Aorta (tissue), 5 donors: Measurements from ENCODE around the gene PSMD13. TPM values are rescaled to one million over a fixed set of nuclear protein-coding genes. Genes with fewer than 3 reads are reported as not detected.
"Not testable (repeated sequence)": the region's sequence is repeated elsewhere in the genome, so short reads cannot be mapped to it uniquely, and the experiment has no call there.

ENCODE experiments used
- ATAC-seq: fragments of 200-7000 bp; cut with Tn5 transposase; one replicate; pipeline ENCODE4 v1.9.1; 2022; ENCODE audit warnings: moderate library complexity; ENCODE audit not compliant: low FRiP score
- DNase-seq, 2 donors: peaks; one replicate each; pipeline ENCODE4 v3.0.0-alpha.2; 2020
- H3K27ac ChIP-seq, 2 donors: one replicate each; pipeline ENCODE4 v1.5.1; 2013; ENCODE audit warnings: low read length in 2 of 2, mild to moderate bottlenecking in 2 of 2, moderate library complexity in 2 of 2, control low read depth in 1 of 2, inconsistent platforms in 1 of 2, low read depth in 1 of 2
- H3K27me3 ChIP-seq, 2 donors: one replicate each; pipeline ENCODE4 v1.6.1; 2013; ENCODE audit warnings: control low read depth in 1 of 2, low read length in 1 of 2, mild to moderate bottlenecking in 1 of 2, moderate library complexity in 1 of 2; ENCODE audit not compliant: insufficient read depth in 2 of 2, control insufficient read depth in 1 of 2
- H3K36me3 ChIP-seq, 2 donors: one replicate each; pipeline ENCODE4 v1.6.1; 2013; ENCODE audit warnings: control low read depth in 1 of 2, low read length in 1 of 2, mild to moderate bottlenecking in 1 of 2; ENCODE audit not compliant: insufficient read depth in 2 of 2, control insufficient read depth in 1 of 2
- H3K4me1 ChIP-seq, 2 donors: one replicate each; pipeline ENCODE4 v1.6.1; 2013; ENCODE audit warnings: low read length in 2 of 2, control low read depth in 1 of 2, mild to moderate bottlenecking in 1 of 2, moderate library complexity in 1 of 2; ENCODE audit not compliant: insufficient read depth in 2 of 2, control insufficient read depth in 1 of 2
- H3K4me3 ChIP-seq, 2 donors: one replicate each; pipeline ENCODE4 v1.5.1; 2013; ENCODE audit warnings: low read length in 2 of 2, control low read depth in 1 of 2, mild to moderate bottlenecking in 1 of 2
- H3K9me3 ChIP-seq: one replicate; pipeline ENCODE4 v1.6.1; 2013; ENCODE audit warnings: mild to moderate bottlenecking, low read length; ENCODE audit not compliant: control insufficient read depth
- WGBS, 2 donors: extraction: QIAGEN DNeasy Blood & Tissue Kit; methylation state at CpG; one replicate each; pipeline ENCODE4 v1.1.7; 2013; 5-methylcytosine and 5-hydroxymethylcytosine counted together
- intact Hi-C, 2 donors: fragments of 100-400 bp; cut with DNase I; formaldehyde crosslinking; loops; one replicate each; pipeline versions ENCODE4 v1.14.2 to v1.15.0; 2022
- polyA plus RNA-seq, 2 donors: library from polyadenylated mRNA; stranded (reverse); fragments of 200-250 nt; gene quantifications; one replicate each; pipeline ENCODE4 v1.2.3, GENCODE V29; 2013
- total RNA-seq, 2 donors: library from RNA; stranded (reverse); fragmentation: NEBNext Ultra II Directional; extraction: Animal tissue kit (Norgen Biotek cat#: 25700); gene quantifications; one replicate each; pipeline ENCODE4 v1.2.1, GENCODE V29; 2021
- donor health status: healthy with polysubstance abuse.
- donor health status: Bipolar disorder and iron deficiency.
- donor health status: DM: no; HTN: no; CAD: no.
- donor health status: DM: no; HTN: no; CAD: no.
- donor health status: DM: yes; HTN: yes; CAD: no.

The PSMD13 gene
- total and polyA plus RNA-seq, 4 donors = 70.9 to 123 (median 78.2) TPM

GRCh38 chr11:284105-285020 lies 47.6 kb downstream of the PSMD13 start:
- Histone ChIP-seq H3K27ac (no peak overlapping the region), H3K4me1 (no peaks in the 10 kb centered on the region), H3K36me3 (no peaks in the 10 kb centered on the region), H3K27me3 (peaks cover 0 to 1% of the 10 kb centered on the region in 2 donors), H3K9me3 (no peaks in the 10 kb centered on the region), H3K4me3 (no peak overlapping the region)
- ATAC-seq (no peak), DNase-seq (peak; percentile 47 to 54)
- 86 to 91% methylated on average over 23 to 24 of the region's 24 CpGs for WGBS, 2 donors
- intact Hi-C loops = loop anchor here in 1 of 2 donors (5.0 kb wide), 1 partner anchor 32 kb away; no protein-coding TSS in a partner anchor

GRCh38 chr11:285021-285893 lies 48.5 kb downstream of the PSMD13 start:
- no peaks in the 10 kb centered on the region for H3K9me3 ChIP-seq
- ATAC-seq (no peak), DNase-seq (peak in 1 of 2 donors; percentile 59)
- no peaks in the 10 kb centered on the region for H3K27me3 ChIP-seq
- H3K27ac ChIP-seq = no peak overlapping the region
- no peaks in the 10 kb centered on the region for H3K4me1 ChIP-seq
- H3K4me3 ChIP-seq = no peak overlapping the region
- intact Hi-C loops = loop anchor here in 1 of 2 donors (5.0 kb wide), 1 partner anchor 33 kb away; no protein-coding TSS in a partner anchor
- H3K36me3 ChIP-seq = no peaks in the 10 kb centered on the region
- WGBS, 2 donors = 83 to 86% methylated on average over 29 of the region's 29 CpGs

GRCh38 chr11:285894-286220 lies 49.1 kb downstream of the PSMD13 start:
- no peak for ATAC-seq
- intact Hi-C loops = loop anchor here in 1 of 2 donors (5.0 kb wide), 1 partner anchor 34 kb away; no protein-coding TSS in a partner anchor
- no peaks in the 10 kb centered on the region for H3K4me1 ChIP-seq
- no peaks in the 10 kb centered on the region for H3K9me3 ChIP-seq
- no peak overlapping the region for H3K4me3 ChIP-seq
- no peaks in the 10 kb centered on the region for H3K36me3 ChIP-seq
- peak in 1 of 2 donors; percentile 41 for DNase-seq
- no peak overlapping the region for H3K27ac ChIP-seq
- WGBS, 2 donors = 84 to 86% methylated on average over 8 of the region's 8 CpGs
- no peaks in the 10 kb centered on the region for H3K27me3 ChIP-seq

GRCh38 chr11:286977-287820 lies 50.4 kb downstream of the PSMD13 start:
- H3K9me3 ChIP-seq, H3K36me3 ChIP-seq, ATAC-seq, H3K4me3 ChIP-seq, H3K27me3 ChIP-seq, H3K27ac ChIP-seq, H3K4me1 ChIP-seq: not testable (repeated sequence)
- 85 to 90% methylated on average over 21 to 27 of the region's 27 CpGs for WGBS, 2 donors
- peak; percentile 48 to 58 for DNase-seq
- intact Hi-C loops = loop anchor here in 1 of 2 donors (5.0 kb wide), 1 partner anchor 35 kb away; no protein-coding TSS in a partner anchor

- no peak for ATAC-seq
Observed at GRCh38 chr11:287821-288477, 51.2 kb downstream of the PSMD13 start.

GRCh38 chr11:288478-289397 lies 52.0 kb downstream of the PSMD13 start, which contains the start of gene PGGHG:
TSS of gene PGGHG (plus strand) at chr11:289126. CDS start at chr11:289817, 691 bp downstream.
- intact Hi-C loops = loop anchor here in 1 of 2 donors (5.0 kb wide), 1 partner anchor 36 kb away; no protein-coding TSS in a partner anchor
- Histone ChIP-seq H3K36me3 (no peaks in the 10 kb centered on the region), H3K27me3 (no peaks in the 10 kb centered on the region), H3K9me3 (no peaks in the 10 kb centered on the region), H3K4me1 (no peaks in the 10 kb centered on the region), H3K27ac (no peak within 1 kb of the TSS), H3K4me3 (peak within 1 kb of the TSS; percentile 51 to 69)
- peak; percentile 77 for ATAC-seq
- 0 to 1% methylated on average over 48 to 112 of the region's 112 CpGs for WGBS, 2 donors
- peak; percentile 87 to 93 for DNase-seq

More at GRCh38 chr11:287821-288477, 51.2 kb downstream of the PSMD13 start:
- no peaks in the 10 kb centered on the region for H3K36me3 ChIP-seq
- peak overlapping the region; percentile 51 to 69 for H3K4me3 ChIP-seq
- peak; percentile 55 to 74 for DNase-seq
- 22 to 23% methylated on average over 41 of the region's 41 CpGs for WGBS, 2 donors
- no peak overlapping the region for H3K27ac ChIP-seq
- no peaks in the 10 kb centered on the region for H3K27me3 ChIP-seq
- intact Hi-C loops = loop anchor here in 1 of 2 donors (5.0 kb wide), 1 partner anchor 36 kb away; no protein-coding TSS in a partner anchor
- H3K4me1 ChIP-seq = no peaks in the 10 kb centered on the region
- H3K9me3 ChIP-seq = no peaks in the 10 kb centered on the region

GRCh38 chr11:289398-289711 lies 52.6 kb downstream of the PSMD13 start:
- no peak for ATAC-seq
- Histone ChIP-seq H3K4me3 (peak overlapping the region; percentile 30 to 69), H3K9me3 (no peaks in the 10 kb centered on the region), H3K27ac (no peak overlapping the region), H3K4me1 (no peaks in the 10 kb centered on the region), H3K27me3 (no peaks in the 10 kb centered on the region), H3K36me3 (no peaks in the 10 kb centered on the region)
- WGBS, 2 donors = 17 to 19% methylated on average over 12 to 14 of the region's 14 CpGs
- intact Hi-C loops = loop anchor here in 1 of 2 donors (5.0 kb wide), 1 partner anchor 37 kb away; no protein-coding TSS in a partner anchor
- peak in 1 of 2 donors; percentile 50 for DNase-seq
